ENCODE measurements around the gene SOS2. TPM values are rescaled to one million over a fixed set of nuclear protein-coding genes. Genes with fewer than 3 reads are reported as not detected.

SOS2 gene
- total RNA-seq, 5 donors from 2014 or later (not counting 1 experiment from before 2014, with no cell fraction given): 37.1 to 44.6 (median 40.2) TPM

DNA sequence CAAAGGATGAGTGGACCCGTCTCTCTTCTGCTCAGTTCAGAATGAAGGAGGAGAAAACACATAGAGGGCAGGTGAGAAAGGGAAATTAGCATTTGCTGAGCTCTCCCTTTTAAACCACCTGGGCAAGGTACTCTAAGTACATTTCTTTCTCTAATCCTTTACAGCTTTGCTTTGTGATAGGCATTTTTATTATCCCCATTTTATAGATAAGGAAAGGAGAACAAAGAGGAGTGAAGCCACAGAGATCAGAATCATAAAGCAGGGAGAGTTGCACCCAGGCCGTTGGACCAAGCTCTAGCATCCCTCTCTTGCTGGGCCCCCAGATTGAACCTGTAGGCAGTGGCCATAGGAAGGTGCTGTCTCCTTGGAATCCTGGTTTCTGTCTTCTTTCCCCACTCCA is 162.1 kb downstream of the SOS2 start:
- H3K4me3 ChIP-seq (ENCODE audit: control insufficient read depth in 1 of 2, extremely low read depth in 1 of 2, low read length in 1 of 2): no peak overlapping the region
- no peaks in the 10 kb centered on the region for H3K27me3 ChIP-seq (replicated peaks in 1 of 2; ENCODE audit: control insufficient read depth in 2 of 2, extremely low read depth in 1 of 2, insufficient read depth in 2 of 2, low read length in 1 of 2)
- ChIA-PET CTCF (no interaction called here), POLR2A (no interaction called here)
- H3K4me1 ChIP-seq (ENCODE audit: control insufficient read depth in 1 of 2, extremely low read depth in 1 of 2, insufficient read depth in 2 of 2, low read length in 2 of 2): peaks cover 18 to 23% of the 10 kb centered on the region in 2 experiments
- H3K9me3 ChIP-seq: no peaks in the 10 kb centered on the region
- DNase-seq: no peak
- H3K36me3 ChIP-seq (ENCODE audit: control insufficient read depth in 2 of 2, extremely low read depth in 1 of 2, insufficient read depth in 1 of 2, low read length in 1 of 2): peaks cover 0 to 2% of the 10 kb centered on the region in 2 donors
- peaks cover 34 to 50% (median 39%) of the 10 kb centered on the region in 3 donors for H3K4me1 Mint-ChIP-seq
- no peak for ATAC-seq (replicated peaks in 1 of 4)
- no peak overlapping the region for H3K27ac Mint-ChIP-seq
- H3K4me3 Mint-ChIP-seq: no peak overlapping the region
- peaks cover 12% of the 10 kb centered on the region for H3K36me3 Mint-ChIP-seq
- H3K27ac ChIP-seq (ENCODE audit: low read length): no peak overlapping the region
- WGBS (ENCODE audit: insufficient coverage): 100% methylated on average over 1 of the region's 2 CpGs
- H3K27me3 Mint-ChIP-seq: no peaks in the 10 kb centered on the region
- no peaks in the 10 kb centered on the region for H3K9me3 Mint-ChIP-seq

- no peaks in the 10 kb centered on the region for H3K9me3 Mint-ChIP-seq
- H3K4me3 Mint-ChIP-seq: no peak overlapping the region
- Histone ChIP-seq H3K36me3 (ENCODE audit: control insufficient read depth in 2 of 2, extremely low read depth in 1 of 2, insufficient read depth in 1 of 2, low read length in 1 of 2) (peaks cover 0 to 2% of the 10 kb centered on the region in 2 donors), H3K4me1 (ENCODE audit: control insufficient read depth in 1 of 2, extremely low read depth in 1 of 2, insufficient read depth in 2 of 2, low read length in 2 of 2) (peaks cover 26 to 31% of the 10 kb centered on the region in 2 experiments), H3K27me3 (replicated peaks in 1 of 2; ENCODE audit: control insufficient read depth in 2 of 2, extremely low read depth in 1 of 2, insufficient read depth in 2 of 2, low read length in 1 of 2) (no peaks in the 10 kb centered on the region), H3K9me3 (no peaks in the 10 kb centered on the region), H3K27ac (ENCODE audit: low read length) (no peak overlapping the region), H3K4me3 (ENCODE audit: control insufficient read depth in 1 of 2, extremely low read depth in 1 of 2, low read length in 1 of 2) (no peak overlapping the region)
- peaks cover 42 to 59% (median 47%) of the 10 kb centered on the region in 3 donors for H3K4me1 Mint-ChIP-seq
- WGBS (ENCODE audit: insufficient coverage): 100% methylated on average over 5 of the region's 7 CpGs
- no peak for DNase-seq
- POLR2A ChIA-PET: interaction anchor here in 1 of 2 donors (0.6 kb wide), 2 partner anchors 207 to 212 kb away, joined by 3 read pairs; no protein-coding TSS in a partner anchor
- no peak overlapping the region for H3K27ac Mint-ChIP-seq
- no peaks in the 10 kb centered on the region for H3K27me3 Mint-ChIP-seq
- ATAC-seq (replicated peaks in 1 of 4): no peak
- peaks cover 12% of the 10 kb centered on the region for H3K36me3 Mint-ChIP-seq
- CTCF ChIA-PET: no interaction called here
Measured at GRCh38 chr14:50068496-50068895, 162.9 kb downstream of the SOS2 start.

DNA sequence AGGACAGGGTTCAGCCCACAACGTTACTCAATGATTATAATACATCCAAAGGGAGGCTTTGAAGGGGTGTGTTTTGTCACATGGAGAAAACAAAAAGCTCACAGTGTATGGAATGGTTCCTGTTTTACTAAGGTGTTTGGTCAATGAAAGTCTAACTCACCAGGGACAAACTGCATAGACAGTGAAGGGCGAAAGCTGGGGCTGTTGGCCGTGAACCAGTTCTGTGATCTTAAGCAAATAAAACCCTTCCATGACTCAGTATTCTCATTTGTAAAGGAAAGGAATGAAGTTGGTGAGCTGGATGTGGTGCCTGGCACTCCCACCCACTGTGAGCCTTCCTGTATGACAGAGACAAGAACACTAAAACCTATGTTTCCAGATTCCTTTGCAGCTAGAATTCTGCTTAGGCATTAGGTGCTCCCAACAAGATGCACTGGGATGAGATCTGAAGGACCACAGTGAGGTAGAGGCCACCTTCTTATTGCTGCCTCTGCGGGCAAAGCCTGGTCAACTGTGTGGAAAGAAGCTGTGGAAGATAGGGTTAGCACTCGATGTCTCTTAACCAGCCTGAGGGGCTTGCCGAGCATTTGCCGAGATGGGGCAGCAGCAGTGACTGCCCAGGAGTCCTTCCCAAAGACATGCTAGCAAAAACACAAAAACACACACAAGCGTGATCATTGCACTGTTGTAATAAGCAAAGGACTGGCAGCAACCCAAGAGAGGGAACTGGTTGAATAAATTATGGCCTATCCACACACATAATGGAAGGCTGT is 163.5 kb downstream of the SOS2 start:
- CTCF ChIA-PET: interaction anchor here in 1 of 2 donors (0.6 kb wide), 1 partner anchor 300 kb away, joined by 3 read pairs; no protein-coding TSS in a partner anchor
- H3K27ac ChIP-seq (ENCODE audit: low read length): no peak overlapping the region
- H3K9me3 Mint-ChIP-seq: no peaks in the 10 kb centered on the region
- H3K4me1 ChIP-seq (ENCODE audit: control insufficient read depth in 1 of 2, extremely low read depth in 1 of 2, insufficient read depth in 2 of 2, low read length in 2 of 2): peaks cover 32 to 35% of the 10 kb centered on the region in 2 experiments
- no peaks in the 10 kb centered on the region for H3K27me3 Mint-ChIP-seq
- H3K4me3 ChIP-seq (ENCODE audit: control insufficient read depth in 1 of 2, extremely low read depth in 1 of 2, low read length in 1 of 2): no peak overlapping the region
- no peak for ATAC-seq (replicated peaks in 1 of 4)
- no peaks in the 10 kb centered on the region for H3K27me3 ChIP-seq (replicated peaks in 1 of 2; ENCODE audit: control insufficient read depth in 2 of 2, extremely low read depth in 1 of 2, insufficient read depth in 2 of 2, low read length in 1 of 2)
- H3K4me1 Mint-ChIP-seq: peaks cover 42 to 61% (median 53%) of the 10 kb centered on the region in 3 donors
- peaks cover 8% of the 10 kb centered on the region for H3K36me3 Mint-ChIP-seq
- WGBS (ENCODE audit: insufficient coverage): 80% methylated on average over 1 of the region's 8 CpGs
- no peak overlapping the region for H3K4me3 Mint-ChIP-seq
- POLR2A ChIA-PET: interaction anchor here in 1 of 2 donors (0.6 kb wide), 2 partner anchors 207 to 212 kb away, joined by 3 read pairs; no protein-coding TSS in a partner anchor
- no peaks in the 10 kb centered on the region for H3K9me3 ChIP-seq
- peaks cover 0 to 2% of the 10 kb centered on the region in 2 donors for H3K36me3 ChIP-seq (ENCODE audit: control insufficient read depth in 2 of 2, extremely low read depth in 1 of 2, insufficient read depth in 1 of 2, low read length in 1 of 2)
- no peak for DNase-seq
- no peak overlapping the region for H3K27ac Mint-ChIP-seq

Other genes with a start within 250 kb of the SOS2 start
- gene VCPKMT, start 115.0 kb downstream of the SOS2 start, total RNA-seq: 10 to 100 TPM; 16.3 to 24.4 (median 18.3) TPM
- 1 to 10 TPM; 3.9 to 6.3 (median 4.4) TPM for gene L2HGDH, start 80.7 kb upstream of the SOS2 start, total RNA-seq
- 10 to 100 TPM; 14.9 to 20.5 (median 19.0) TPM for gene DMAC2L, start 80.7 kb upstream of the SOS2 start, total RNA-seq
- gene CDKL1, start 165.3 kb upstream of the SOS2 start, total RNA-seq: 1 to 10 TPM; 4.6 to 7.7 (median 5.8) TPM

Measured in T-cell (primary cell).